Sigmoid colon (tissue), 7 donors: ENCODE measurements around the gene SAMD4A. TPM values are rescaled to one million over a fixed set of nuclear protein-coding genes. Genes with fewer than 3 reads are reported as not detected.

Experiments used
- DNase-seq: peaks from one replicate; pipeline ENCODE4 v3.0.0-alpha.2; 2019
- H3K27ac ChIP-seq, 4 donors: fragments of 200-600 bp; sonication (generic); one replicate each; pipeline ENCODE4 v1.5.1; 2016 to 2019; ENCODE audit warnings: mild to moderate bottlenecking in 1 of 4
- H3K27me3 ChIP-seq, 3 donors: fragments of 200-600 bp; sonication (generic); one replicate each; pipeline ENCODE4 v1.5.1; 2019; ENCODE audit warnings: mild to moderate bottlenecking in 1 of 3
- H3K36me3 ChIP-seq, 4 donors: fragments of 200-600 bp; sonication (generic); one replicate each; pipeline ENCODE4 v1.5.1; 2016 to 2019
- H3K4me1 ChIP-seq, 4 donors: fragments of 200-600 bp; sonication (generic); one replicate each; pipeline ENCODE4 v1.5.1; 2017 to 2019
- H3K4me3 ChIP-seq, 4 donors: fragments of 200-600 bp; sonication (generic); one replicate each; pipeline ENCODE4 v1.5.1; 2017 to 2019; ENCODE audit warnings: mild to moderate bottlenecking in 2 of 4, moderate library complexity in 1 of 4
- H3K9me3 ChIP-seq, 4 donors: fragments of 200-600 bp in 3 of 4; sonication (generic) in 3 of 4; one replicate each; pipeline versions ENCODE4 v1.5.1 to v1.6.1; 2013 to 2019
- CTCF ChIP-seq, 4 experiments: fragments of 450-650 bp in 3 of 4; fragments of 200-600 bp in 1 of 4; IDR thresholded peaks; one replicate each; pipeline ENCODE4 v1.5.1; 2016 to 2019; ENCODE audit warnings: antibody characterized with exemption in 4 of 4, mild to moderate bottlenecking in 3 of 4, moderate library complexity in 2 of 4
- EP300 ChIP-seq, 4 donors: sonication (generic); formaldehyde crosslinking; IDR thresholded peaks; one replicate each; pipeline ENCODE4 v1.6.1; 2017; ENCODE audit warnings: antibody characterized with exemption in 4 of 4
- POLR2A ChIP-seq, 2 donors: fragments of 450-650 bp; IDR thresholded peaks; one replicate each; pipeline ENCODE4 v1.6.1; 2016; ENCODE audit warnings: antibody characterized with exemption in 2 of 2, mild to moderate bottlenecking in 2 of 2, moderate library complexity in 2 of 2
- POLR2AphosphoS5 ChIP-seq, 4 donors: sonication (generic); formaldehyde crosslinking; IDR thresholded peaks; one replicate each; pipeline ENCODE4 v1.6.1; 2017; ENCODE audit warnings: antibody characterized with exemption in 4 of 4
- WGBS, 2 donors: extraction: QIAGEN DNeasy Blood & Tissue Kit; methylation state at CpG; one replicate each; pipeline ENCODE4 v1.1.7; 2013; 5-methylcytosine and 5-hydroxymethylcytosine counted together
- intact Hi-C: fragments of 100-400 bp; cut with DNase I; formaldehyde crosslinking; loops from one replicate; pipeline ENCODE4 v1.15.1; 2023
- polyA plus RNA-seq, 3 donors: library from polyadenylated mRNA; stranded (reverse); fragments of 200-250 nt; gene quantifications; one replicate each; pipeline ENCODE4 v1.2.3, GENCODE V29; 2013
- total RNA-seq, 4 donors: library from RNA; depleted of rRNA; stranded (reverse); fragments of >200 nt; gene quantifications; one replicate each; pipeline ENCODE4 v1.1.0, GENCODE V29; 2016
- donor health status: healthy with polysubstance abuse.
- donor health status: Bipolar disorder and iron deficiency.
- donor health status: healthy.

The SAMD4A gene
- total and polyA plus RNA-seq, 7 donors: 4.2 to 135 (median 79.8) TPM

GRCh38 chr14:54837508-54838149 is 270.7 kb downstream of the SAMD4A start:
- H3K27me3 ChIP-seq: no peaks in the 10 kb centered on the region
- no peak for DNase-seq
- H3K9me3 ChIP-seq: no peaks in the 10 kb centered on the region
- intact Hi-C loops: no loop called here
- WGBS, 2 donors: 89% methylated on average over 2 of the region's 2 CpGs
- H3K4me1 ChIP-seq: no peaks in the 10 kb centered on the region
- TF ChIP-seq POLR2AphosphoS5 (IDR thresholded peaks at IDR 0.05) (no peak), EP300 (IDR thresholded peaks at IDR 0.05) (no peak), POLR2A (IDR thresholded peaks at IDR 0.05) (no peak), CTCF (IDR thresholded peaks at IDR 0.05) (no peak)
- no peaks in the 10 kb centered on the region for H3K36me3 ChIP-seq
- H3K4me3 ChIP-seq: no peak overlapping the region
- no peak overlapping the region for H3K27ac ChIP-seq

GRCh38 chr14:54838931-54839512 is 272.1 kb downstream of the SAMD4A start:
- H3K27me3 ChIP-seq: no peaks in the 10 kb centered on the region
- no peaks in the 10 kb centered on the region for H3K9me3 ChIP-seq
- TF ChIP-seq POLR2AphosphoS5 (IDR thresholded peaks at IDR 0.05) (no peak), EP300 (IDR thresholded peaks at IDR 0.05) (no peak), CTCF (IDR thresholded peaks at IDR 0.05) (no peak), POLR2A (IDR thresholded peaks at IDR 0.05) (no peak)
- H3K27ac ChIP-seq: no peak overlapping the region
- no peak for DNase-seq
- no peaks in the 10 kb centered on the region for H3K4me1 ChIP-seq
- 95 to 97% methylated on average over 10 of the region's 10 CpGs for WGBS, 2 donors
- no peak overlapping the region for H3K4me3 ChIP-seq
- intact Hi-C loops: no loop called here
- no peaks in the 10 kb centered on the region for H3K36me3 ChIP-seq

GRCh38 chr14:54839701-54840119 is 272.8 kb downstream of the SAMD4A start:
- no peaks in the 10 kb centered on the region for H3K36me3 ChIP-seq
- no peaks in the 10 kb centered on the region for H3K4me1 ChIP-seq
- no peak overlapping the region for H3K4me3 ChIP-seq
- intact Hi-C loops: no loop called here
- TF ChIP-seq POLR2A (IDR thresholded peaks at IDR 0.05): no peak
- peak in 1 of 4 donors; percentile 20 for TF ChIP-seq POLR2AphosphoS5 (IDR thresholded peaks at IDR 0.05)
- TF ChIP-seq CTCF (IDR thresholded peaks at IDR 0.05): no peak
- no peak for TF ChIP-seq EP300 (IDR thresholded peaks at IDR 0.05)
- no peaks in the 10 kb centered on the region for H3K27me3 ChIP-seq
- H3K9me3 ChIP-seq: no peaks in the 10 kb centered on the region
- DNase-seq: peak; percentile 83
- 88 to 90% methylated on average over 3 of the region's 3 CpGs for WGBS, 2 donors
- peak overlapping the region in 2 of 4 donors; percentile 26 to 40 for H3K27ac ChIP-seq

- Histone ChIP-seq H3K9me3 (no peaks in the 10 kb centered on the region), H3K4me1 (no peaks in the 10 kb centered on the region), H3K27ac (peak overlapping the region in 2 of 4 donors; percentile 26 to 40), H3K4me3 (no peak overlapping the region), H3K36me3 (no peaks in the 10 kb centered on the region), H3K27me3 (no peaks in the 10 kb centered on the region)
- intact Hi-C loops: no loop called here
- 85 to 88% methylated on average over 3 of the region's 3 CpGs for WGBS, 2 donors
- TF ChIP-seq CTCF (IDR thresholded peaks at IDR 0.05) (no peak), EP300 (IDR thresholded peaks at IDR 0.05) (no peak), POLR2A (IDR thresholded peaks at IDR 0.05) (no peak), POLR2AphosphoS5 (IDR thresholded peaks at IDR 0.05) (no peak)
- DNase-seq: no peak
These were observed 273.4 kb downstream of the SAMD4A start for GRCh38 chr14:54840336-54840735.
